GM06990 (cell line): ENCODE measurements around the gene MIGA2.
"Not testable (repeated sequence)": the region's sequence is repeated elsewhere in the genome, so short reads cannot be mapped to it uniquely, and the experiment has no call there.

Experiments
- DNase-seq: peaks from one replicate; pipeline ENCODE4 v3.0.0-alpha.2; 2011; ENCODE audit not compliant: insufficient read length; ENCODE audit errors: extremely low read depth
- H3K27me3 ChIP-seq: replicated peaks from 2 replicates; pipeline ENCODE4 v1.6.0; 2011; ENCODE audit warnings: low read length; ENCODE audit not compliant: control insufficient read depth, insufficient read depth
- H3K36me3 ChIP-seq: 2 replicates; pipeline ENCODE4 v1.5.1; 2011; ENCODE audit warnings: low read length; ENCODE audit not compliant: control insufficient read depth, insufficient read depth
- H3K4me3 ChIP-seq: replicated peaks from 2 replicates; pipeline ENCODE4 v1.5.1; 2011; ENCODE audit warnings: low read depth, mild to moderate bottlenecking, control low read depth, low read length
- TF ChIP-seq, protein P1 (sequence below): IDR thresholded peaks from 2 replicates; pipeline ENCODE4 v1.5.1; 2011; ENCODE audit warnings: low read length, control low read depth, mild to moderate bottlenecking, inconsistent platforms; ENCODE audit not compliant: insufficient read depth, poor library complexity, severe bottlenecking

The MIGA2 gene

DNA sequence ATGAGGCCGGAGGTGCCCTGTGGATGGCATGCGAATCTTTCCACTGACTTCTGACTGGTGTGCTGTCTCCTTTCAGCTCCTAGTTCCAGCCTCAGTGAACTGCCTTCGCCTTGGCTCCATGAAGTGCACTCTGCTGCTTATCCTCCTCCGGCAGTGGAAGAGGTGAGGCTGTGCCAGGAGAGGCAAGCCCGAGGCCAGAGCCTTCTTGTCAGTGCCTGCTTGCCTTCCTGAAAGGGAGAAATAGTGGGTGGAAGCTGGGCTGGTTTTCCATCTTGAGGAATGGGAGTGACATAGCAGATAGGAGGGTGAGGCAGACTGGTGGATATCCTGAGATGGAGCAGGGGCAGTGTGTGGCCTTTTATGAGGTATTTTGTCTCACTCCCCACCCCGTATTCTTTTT lies 38.0 kb upstream of the MIGA2 start:
- Histone ChIP-seq H3K27me3 (no peaks in the 10 kb centered on the region), H3K4me3 (no peak overlapping the region), H3K36me3 (peaks cover 61% of the 10 kb centered on the region)
- TF ChIP-seq, protein P1, sequence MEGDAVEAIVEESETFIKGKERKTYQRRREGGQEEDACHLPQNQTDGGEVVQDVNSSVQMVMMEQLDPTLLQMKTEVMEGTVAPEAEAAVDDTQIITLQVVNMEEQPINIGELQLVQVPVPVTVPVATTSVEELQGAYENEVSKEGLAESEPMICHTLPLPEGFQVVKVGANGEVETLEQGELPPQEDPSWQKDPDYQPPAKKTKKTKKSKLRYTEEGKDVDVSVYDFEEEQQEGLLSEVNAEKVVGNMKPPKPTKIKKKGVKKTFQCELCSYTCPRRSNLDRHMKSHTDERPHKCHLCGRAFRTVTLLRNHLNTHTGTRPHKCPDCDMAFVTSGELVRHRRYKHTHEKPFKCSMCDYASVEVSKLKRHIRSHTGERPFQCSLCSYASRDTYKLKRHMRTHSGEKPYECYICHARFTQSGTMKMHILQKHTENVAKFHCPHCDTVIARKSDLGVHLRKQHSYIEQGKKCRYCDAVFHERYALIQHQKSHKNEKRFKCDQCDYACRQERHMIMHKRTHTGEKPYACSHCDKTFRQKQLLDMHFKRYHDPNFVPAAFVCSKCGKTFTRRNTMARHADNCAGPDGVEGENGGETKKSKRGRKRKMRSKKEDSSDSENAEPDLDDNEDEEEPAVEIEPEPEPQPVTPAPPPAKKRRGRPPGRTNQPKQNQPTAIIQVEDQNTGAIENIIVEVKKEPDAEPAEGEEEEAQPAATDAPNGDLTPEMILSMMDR, result no peak
- no peak for DNase-seq

DNA sequence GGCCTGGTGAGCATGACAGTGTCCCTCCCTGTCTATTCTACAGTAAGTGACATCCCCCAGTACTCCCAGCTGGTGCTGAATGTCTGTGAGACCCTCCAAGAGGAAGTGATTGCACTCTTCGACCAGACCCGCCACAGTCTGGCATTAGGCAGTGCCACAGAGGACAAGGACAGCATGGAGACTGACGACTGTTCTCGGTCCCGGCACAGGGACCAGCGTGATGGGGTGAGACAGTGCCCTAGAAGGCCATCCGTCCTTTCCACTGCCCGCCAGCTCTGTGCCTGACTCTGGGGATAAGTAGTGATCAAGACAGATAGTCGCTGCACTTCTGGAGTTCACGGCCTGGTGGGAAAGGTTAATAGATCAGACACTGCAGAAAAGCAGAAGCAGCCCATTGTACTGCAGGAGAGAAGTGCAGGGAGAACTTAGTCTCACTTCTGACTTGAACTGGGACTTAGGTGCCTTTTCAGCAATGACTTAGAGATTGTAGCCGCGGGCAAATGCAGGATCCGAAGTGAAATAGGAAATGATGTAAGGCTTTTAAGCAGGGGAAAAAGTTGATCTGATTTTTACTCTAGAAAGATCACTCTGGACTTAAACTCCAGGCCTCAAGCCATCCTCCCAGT lies 36.7 kb upstream of the MIGA2 start:
- Histone ChIP-seq H3K36me3 (peaks cover 55% of the 10 kb centered on the region), H3K4me3 (no peak overlapping the region), H3K27me3 (no peaks in the 10 kb centered on the region)
- TF ChIP-seq, protein P1, result no peak
- no peak for DNase-seq

DNA sequence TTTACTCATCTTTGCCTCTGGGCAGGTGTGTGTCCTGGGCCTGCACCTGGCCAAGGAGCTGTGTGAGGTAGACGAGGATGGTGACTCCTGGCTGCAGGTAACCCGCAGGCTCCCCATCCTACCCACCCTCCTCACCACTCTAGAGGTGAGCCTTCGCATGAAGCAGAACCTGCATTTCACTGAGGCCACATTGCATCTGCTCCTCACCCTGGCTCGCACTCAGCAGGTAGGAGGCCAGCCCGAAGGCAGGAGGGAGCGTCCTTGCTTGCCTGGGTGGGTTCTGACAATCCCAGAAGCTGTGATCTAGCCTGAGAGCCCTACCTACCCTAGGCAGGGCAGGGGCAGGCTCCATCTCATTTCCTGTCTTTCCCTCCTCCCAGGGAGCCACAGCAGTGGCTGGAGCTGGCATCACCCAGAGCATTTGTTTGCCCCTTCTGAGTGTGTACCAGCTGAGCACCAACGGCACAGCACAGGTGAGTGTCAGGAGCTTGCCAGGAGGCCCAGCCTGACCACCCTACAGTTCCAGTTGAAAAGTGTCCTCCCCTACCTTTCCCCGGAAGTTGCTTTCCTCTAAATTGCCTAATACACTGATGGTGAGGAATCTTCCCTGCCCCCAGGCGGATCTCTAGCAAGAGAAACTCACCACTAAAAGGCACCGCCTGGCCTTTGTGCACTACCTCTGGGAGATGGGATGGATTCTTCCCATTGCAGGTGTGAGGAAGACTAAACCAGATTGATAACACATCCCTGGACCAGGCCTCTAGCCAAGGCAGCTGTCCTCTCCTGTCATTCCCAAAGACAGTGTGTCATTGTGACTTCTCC lies 34.7 kb upstream of the MIGA2 start:
- no peak for DNase-seq
- no peak overlapping the region for H3K4me3 ChIP-seq
- TF ChIP-seq, protein P1, result no peak
- H3K27me3 ChIP-seq, result no peaks in the 10 kb centered on the region
- H3K36me3 ChIP-seq, result peaks cover 61% of the 10 kb centered on the region

DNA sequence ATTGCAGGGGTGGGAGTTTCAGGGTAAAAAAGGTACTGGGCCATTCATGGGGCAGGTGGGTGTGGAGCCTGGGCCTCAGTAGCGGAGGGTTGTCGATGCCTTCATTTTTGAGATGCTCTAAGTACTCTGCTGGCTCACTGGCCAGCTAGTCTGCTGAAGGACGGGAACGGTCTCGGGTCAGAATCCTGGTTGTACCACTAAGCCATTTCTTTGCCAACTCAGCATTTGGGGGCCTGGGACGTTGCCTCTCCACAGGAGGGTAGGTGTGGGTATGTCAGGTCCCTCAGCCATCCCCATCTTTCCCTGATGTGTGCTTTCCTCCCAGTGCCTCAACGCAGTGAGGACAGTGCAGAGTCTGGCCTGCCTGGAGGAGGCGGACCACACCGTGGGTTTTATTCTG lies 33.4 kb upstream of the MIGA2 start:
- no peak for DNase-seq
- TF ChIP-seq, protein P1, result no peak
- Histone ChIP-seq H3K36me3 (peaks cover 65% of the 10 kb centered on the region), H3K27me3 (no peaks in the 10 kb centered on the region), H3K4me3 (no peak overlapping the region)

DNA sequence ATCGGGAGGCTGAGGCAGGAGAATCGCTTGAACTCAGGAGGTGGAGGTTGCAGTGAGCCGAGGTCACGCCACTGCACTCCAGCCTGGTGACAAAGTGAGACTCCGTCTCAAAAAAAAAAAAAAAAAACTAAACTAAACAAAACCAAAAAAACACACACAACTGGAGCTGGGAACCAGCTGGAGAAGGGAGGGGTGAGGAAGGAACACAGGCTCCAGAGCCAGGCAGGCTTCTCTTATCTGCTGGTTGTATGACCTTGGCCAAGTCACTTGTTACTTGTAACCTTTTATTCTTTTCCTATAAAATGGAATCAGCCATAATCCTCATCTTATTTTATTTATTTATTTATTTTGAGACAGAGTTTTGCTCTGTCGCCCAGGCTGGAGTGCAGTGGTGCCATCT lies 32.3 kb upstream of the MIGA2 start:
- H3K36me3 ChIP-seq, result peaks cover 64% of the 10 kb centered on the region
- H3K4me3 ChIP-seq, DNase-seq, H3K27me3 ChIP-seq: not testable (repeated sequence)

DNA sequence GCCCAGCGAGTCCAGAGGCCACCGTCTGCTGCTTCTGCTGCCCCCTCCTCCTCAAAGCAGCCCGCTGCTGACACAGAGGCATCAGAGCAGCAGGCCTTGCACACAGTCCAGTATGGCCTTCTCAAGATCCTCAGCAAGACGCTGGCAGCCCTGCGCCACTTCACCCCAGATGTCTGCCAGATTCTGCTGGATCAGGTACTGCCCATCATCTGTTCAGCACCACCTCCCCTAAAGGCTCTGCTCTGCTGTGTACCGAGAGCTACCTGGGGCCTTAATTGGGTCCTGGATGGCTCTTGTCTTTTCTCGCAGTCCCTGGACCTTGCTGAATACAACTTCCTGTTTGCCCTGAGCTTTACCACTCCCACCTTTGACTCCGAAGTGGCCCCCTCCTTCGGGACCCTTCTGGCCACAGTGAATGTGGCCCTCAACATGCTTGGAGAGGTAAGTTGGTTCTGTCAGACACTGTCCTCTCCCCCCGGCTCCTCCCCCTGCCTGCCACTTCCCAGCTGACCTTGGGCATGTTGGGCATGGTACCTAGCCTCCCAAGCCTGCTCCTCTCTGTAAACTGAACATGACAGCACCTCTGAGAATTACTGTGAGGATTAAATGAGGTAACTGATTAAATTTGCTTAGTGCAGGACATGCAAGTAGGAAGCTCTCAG lies 31.0 kb upstream of the MIGA2 start:
- no peak for DNase-seq
- Histone ChIP-seq H3K36me3 (peaks cover 57% of the 10 kb centered on the region), H3K4me3 (no peak overlapping the region), H3K27me3 (no peaks in the 10 kb centered on the region)
- TF ChIP-seq, protein P1, result no peak
